Heart left ventricle (tissue), 16 donors: ENCODE results near the gene TLCD3A. TPM values are rescaled to one million over a fixed set of nuclear protein-coding genes. Genes with fewer than 3 reads are reported as not detected.

ENCODE experiments used
- ATAC-seq, 4 donors: fragments of 200-7000 bp; cut with Tn5 transposase; one replicate each; pipeline ENCODE4 v1.9.1; 2020 to 2022; ENCODE audit warnings: moderate library complexity in 4 of 4, mild to moderate bottlenecking in 3 of 4, moderate number of reproducible peaks in 1 of 4
- DNase-seq, 5 donors: peaks; one replicate each; pipeline ENCODE4 v3.0.0-alpha.2; 2020
- H3K27ac ChIP-seq, 12 donors: fragments of 200-600 bp; sonication (generic) in 4 of 12; one replicate each; pipeline versions ENCODE4 v1.5.0 to v1.8.0; 2016 to 2022; ENCODE audit warnings: mild to moderate bottlenecking in 2 of 12
- H3K27me3 ChIP-seq, 9 donors: fragments of 200-600 bp; sonication (generic) in 2 of 9; one replicate each; pipeline versions ENCODE4 v1.5.1 to v1.8.0; 2016 to 2022; ENCODE audit warnings: mild to moderate bottlenecking in 3 of 9
- H3K36me3 ChIP-seq, 9 donors: fragments of 200-600 bp; sonication (generic) in 2 of 9; one replicate each; pipeline versions ENCODE4 v1.5.0 to v1.8.0; 2018 to 2022; ENCODE audit warnings: mild to moderate bottlenecking in 2 of 9
- H3K4me1 ChIP-seq, 12 donors: fragments of 200-600 bp; sonication (generic) in 4 of 12; one replicate each; pipeline versions ENCODE4 v1.5.0 to v1.8.0; 2016 to 2022; ENCODE audit warnings: mild to moderate bottlenecking in 3 of 12
- H3K4me3 ChIP-seq, 12 donors: fragments of 200-600 bp; sonication (generic) in 4 of 12; one replicate each; pipeline versions ENCODE4 v1.5.0 to v1.8.0; 2017 to 2022; ENCODE audit warnings: mild to moderate bottlenecking in 9 of 12, moderate library complexity in 4 of 12
- H3K9me3 ChIP-seq, 12 donors: fragments of 200-600 bp; sonication (generic) in 4 of 12; one replicate each; pipeline versions ENCODE4 v1.5.0 to v1.8.0; 2016 to 2022; ENCODE audit warnings: mild to moderate bottlenecking in 1 of 12
- CTCF ChIP-seq, 12 donors: fragments of 200-600 bp; sonication (generic) in 4 of 12; IDR thresholded peaks; one replicate each; pipeline versions ENCODE4 v1.5.0 to v1.8.0; 2018 to 2022; ENCODE audit warnings: antibody characterized with exemption in 12 of 12, mild to moderate bottlenecking in 5 of 12
- POLR2A ChIP-seq, 2 donors: fragments of 450-650 bp; IDR thresholded peaks; one replicate each; pipeline ENCODE4 v1.6.1; 2017; ENCODE audit warnings: antibody characterized with exemption in 2 of 2, mild to moderate bottlenecking in 2 of 2, moderate library complexity in 2 of 2
- WGBS, 4 donors: extraction: QIAGEN DNeasy Blood & Tissue Kit in 2 of 4; methylation state at CpG; one replicate each; pipeline versions ENCODE4 v1.1.5 to v1.1.7; 2013 to 2018; 5-methylcytosine and 5-hydroxymethylcytosine counted together
- intact Hi-C, 10 donors: fragments of 100-400 bp; cut with DNase I; formaldehyde crosslinking; loops; one replicate each; pipeline versions ENCODE4 v1.11.1 to v1.14.2; 2022
- polyA plus RNA-seq, 2 donors: library from polyadenylated mRNA; stranded (reverse); fragments of 200-250 nt; gene quantifications; one replicate each; pipeline ENCODE4 v1.2.3, GENCODE V29; 2013
- total RNA-seq, 9 donors: library from RNA; depleted of rRNA in 2 of 9; stranded (reverse); fragments of >200 nt in 2 of 9; fragmentation: NEBNext Ultra II Directional in 3 of 9; extraction: Animal tissue kit (Norgen Biotek cat#: 25700) in 3 of 9; gene quantifications; one replicate each; pipeline versions ENCODE4 v1.1.0 to v1.2.4, GENCODE V29; 2016 to 2023
- donor health status: ischemic (EF 13 %, LVEDD 7.1; RV severe dilation, severe dysfunction).
- donor health status: healthy with polysubstance abuse.
- donor health status: DM: no; HTN: yes; CAD: no.
- donor health status: DM: no; HTN: no; CAD: no.
- donor health status: ischemic (EF 25% LVEDD 6.9; RV normal size, moderate dysfunction).
- donor health status: ischemic (EF 25% LVEDD 5.7; RV mildly dilated, moderate dysfunction).
- donor health status: healthy.
- donor health status: DM: yes; HTN: yes; CAD: no.
- donor health status: ischemic (EF 35%, LVEDD 5.7; RV mildly dilated, moderate dysfunction).
- donor health status: nonischemic (EF 11% LVEDD 7.7; RV severe dilation, severe dysfunction).
- donor health status: DM: yes; HTN: yes; CAD: no.
- donor health status: PGD.
- donor health status: ischemic (EF 29% LVEDD 5.4; RV normal size, mild dysfunction).
- donor health status: nonischemic (EF 23%, LVEDD 6.1; RV moderate dilation, normal function).

Gene TLCD3A
- total and polyA plus RNA-seq, 11 donors, result 0.76 to 4.7 (median 2.9) TPM

GRCh38 chr17:791829-792228, 59.4 kb downstream of the TLCD3A start:
- peaks cover 0 to 53% (median 44%) of the 10 kb centered on the region in 9 donors for H3K36me3 ChIP-seq

DNA sequence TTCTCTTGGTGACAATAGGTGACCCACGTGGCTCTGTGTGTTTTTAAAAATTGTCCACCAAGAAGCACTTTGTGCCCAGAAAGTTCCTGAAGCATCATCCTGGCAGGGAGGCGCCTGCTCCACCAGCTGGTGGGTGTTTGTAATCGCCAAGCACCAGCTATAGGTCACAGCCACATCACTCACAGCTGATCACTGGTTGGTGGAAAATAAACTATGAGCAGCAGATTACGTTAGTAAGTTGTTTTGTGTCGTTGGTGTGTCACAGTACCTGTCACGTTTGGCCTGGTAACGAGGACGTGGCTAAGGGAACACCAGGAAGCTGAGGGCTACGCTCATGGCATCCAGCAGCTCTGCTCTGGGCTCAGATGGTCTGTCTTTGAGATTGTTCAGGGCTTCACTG, 59.9 kb downstream of the TLCD3A start:
- Histone ChIP-seq H3K27ac (peak overlapping the region in 1 of 12 donors; percentile 3), H3K4me1 (peaks cover 0 to 26% (median 10%) of the 10 kb centered on the region in 12 donors), H3K9me3 (no peaks in the 10 kb centered on the region), H3K36me3 (peaks cover 0 to 49% (median 44%) of the 10 kb centered on the region in 9 donors), H3K4me3 (no peak overlapping the region), H3K27me3 (no peaks in the 10 kb centered on the region)
- no peak for TF ChIP-seq CTCF (IDR thresholded peaks at IDR 0.05)
- intact Hi-C loops, result loop anchor here in 5 of 10 donors (5.0 to 10.0 kb wide), 3 partner anchors 53 to 265 kb away; no protein-coding TSS in a partner anchor
- WGBS, 4 donors, result 78 to 86% (median 84%) methylated on average over 9 of the region's 9 CpGs
- DNase-seq, result no peak
- no peak for ATAC-seq

More at GRCh38 chr17:791829-792228, 59.4 kb downstream of the TLCD3A start:
- DNase-seq, result no peak
- H3K9me3 ChIP-seq, result no peaks in the 10 kb centered on the region
- no peak for ATAC-seq
- no peaks in the 10 kb centered on the region for H3K27me3 ChIP-seq
- intact Hi-C loops, result loop anchor here in 5 of 10 donors (2.0 to 10.0 kb wide), 4 partner anchors 53 to 265 kb away; no protein-coding TSS in a partner anchor
- no peak overlapping the region for H3K4me3 ChIP-seq
- TF ChIP-seq CTCF (IDR thresholded peaks at IDR 0.05), result no peak
- no peak for TF ChIP-seq POLR2A (IDR thresholded peaks at IDR 0.05)
- peaks cover 0 to 22% (median 10%) of the 10 kb centered on the region in 12 donors for H3K4me1 ChIP-seq
- WGBS, 4 donors, result 87 to 91% (median 89%) methylated on average over 19 of the region's 19 CpGs
- peak overlapping the region in 1 of 12 donors; percentile 3 for H3K27ac ChIP-seq

Other genes starting within 250 kb of the TLCD3A start
- 10 to 100 TPM; 11.0 to 50.5 (median 40.2) TPM for gene VPS53, start 17.8 kb upstream of the TLCD3A start, total RNA-seq
- gene VPS53, start 17.8 kb upstream of the TLCD3A start, polyA plus RNA-seq, result 10 to 100 TPM in 1 of 2 donors, 1 to 10 TPM in 1; 7.8 to 14.7 TPM
- gene GEMIN4, start 19.7 kb downstream of the TLCD3A start, total RNA-seq, result 10 to 100 TPM in 5 of 9 donors, 1 to 10 TPM in 4; 8.7 to 20.8 (median 10.7) TPM
- 1 to 10 TPM; 3.2 to 9.0 TPM for gene GEMIN4, start 19.7 kb downstream of the TLCD3A start, polyA plus RNA-seq
- gene GLOD4, start 49.7 kb downstream of the TLCD3A start, total RNA-seq, result 10 to 100 TPM; 21.7 to 39.7 (median 26.8) TPM
- gene GLOD4, start 49.7 kb downstream of the TLCD3A start, polyA plus RNA-seq, result 10 to 100 TPM; 14.0 to 20.4 TPM
- 10 to 100 TPM; 14.8 to 35.4 (median 18.3) TPM for gene MRM3, start 49.8 kb downstream of the TLCD3A start, total RNA-seq
- 10 to 100 TPM; 17.9 to 27.1 TPM for gene MRM3, start 49.8 kb downstream of the TLCD3A start, polyA plus RNA-seq
- 10 to 100 TPM in 8 of 9 donors, 1 to 10 TPM in 1; 8.9 to 20.3 (median 15.8) TPM for gene NXN, start 247.2 kb downstream of the TLCD3A start, total RNA-seq
- gene NXN, start 247.2 kb downstream of the TLCD3A start, polyA plus RNA-seq, result 10 to 100 TPM in 1 of 2 donors, 1 to 10 TPM in 1; 8.6 to 14.1 TPM